HFFc6 (cell line): ENCODE results near the gene KIF17. TPM values are rescaled to one million over a fixed set of nuclear protein-coding genes. Genes with fewer than 3 reads are reported as not detected.

ENCODE experiments used
- DNase-seq: peaks from one replicate; pipeline ENCODE4 v3.0.0-alpha.2; 2018
- H3K27ac Mint-ChIP-seq: 2 replicates; pipeline ENCODE4 v1.8.0; 2020; ENCODE audit warnings: mild to moderate bottlenecking, mixed read lengths
- H3K27me3 Mint-ChIP-seq: 2 replicates; pipeline ENCODE4 v1.8.0; 2021; ENCODE audit warnings: mild to moderate bottlenecking, moderate library complexity, mixed read lengths; ENCODE audit not compliant: insufficient read depth
- H3K36me3 Mint-ChIP-seq: 2 replicates; pipeline ENCODE4 v1.8.0; 2021; ENCODE audit warnings: low read depth, mixed read lengths
- H3K4me1 Mint-ChIP-seq: 2 replicates; pipeline ENCODE4 v1.8.0; 2020; ENCODE audit warnings: low read depth, mixed read lengths
- H3K4me3 Mint-ChIP-seq: 2 replicates; pipeline ENCODE4 v1.8.0; 2020; ENCODE audit warnings: mild to moderate bottlenecking, moderate library complexity, mixed read lengths
- H3K9me3 Mint-ChIP-seq: 2 replicates; pipeline ENCODE4 v1.8.0; 2020; ENCODE audit warnings: mild to moderate bottlenecking, mixed read lengths
- CTCF ChIP-seq: fragments of 200-600 bp; sonication (generic); IDR thresholded peaks from 2 replicates; pipeline ENCODE4 v1.5.0; 2021; ENCODE audit warnings: antibody characterized with exemption, mild to moderate bottlenecking
- total RNA-seq, 6 experiments: library from RNA; stranded (reverse); fragmentation: NEBNext Ultra II Directional; extraction: Animal tissue kit (Norgen Biotek cat#: 25700); gene quantifications; 2 replicates in 1 of 6; 3 replicates in 5 of 6; pipeline ENCODE4 v1.2.3, GENCODE V29; 2021

Gene KIF17
- total RNA-seq, 6 experiments from 2014 or later = 5.8 to 8.1 (median 7.4) TPM

- H3K27ac Mint-ChIP-seq = no peak overlapping the region
- no peak for TF ChIP-seq CTCF
- no peak overlapping the region for H3K4me3 Mint-ChIP-seq
- peaks cover 35% of the 10 kb centered on the region for H3K4me1 Mint-ChIP-seq
- no peaks in the 10 kb centered on the region for H3K9me3 Mint-ChIP-seq
- peaks cover 11% of the 10 kb centered on the region; the same call in 1 of the 2 replicates for H3K36me3 Mint-ChIP-seq
- peaks cover 5% of the 10 kb centered on the region; the same call in 1 of the 2 replicates for H3K27me3 Mint-ChIP-seq
- no peak for DNase-seq
These were observed 16.4 kb downstream of the KIF17 start for GRCh38 chr1:20701446-20701845.

- DNase-seq = no peak
- TF ChIP-seq CTCF = no peak
- Mint-ChIP-seq H3K9me3 (no peaks in the 10 kb centered on the region), H3K4me3 (no peak overlapping the region), H3K27me3 (peaks cover 5% of the 10 kb centered on the region), H3K36me3 (peaks cover 11% of the 10 kb centered on the region; the same call in 1 of the 2 replicates), H3K27ac (no peak overlapping the region), H3K4me1 (peaks cover 42% of the 10 kb centered on the region)
These were observed 17.1 kb downstream of the KIF17 start for GRCh38 chr1:20700636-20701215.

GRCh38 chr1:20699558-20699957 is 18.2 kb downstream of the KIF17 start:
- Mint-ChIP-seq H3K27ac (no peak overlapping the region), H3K4me1 (peaks cover 44% of the 10 kb centered on the region), H3K27me3 (peaks cover 5% of the 10 kb centered on the region), H3K36me3 (peaks cover 11% of the 10 kb centered on the region; the same call in 1 of the 2 replicates), H3K9me3 (no peaks in the 10 kb centered on the region), H3K4me3 (no peak overlapping the region)
- no peak for DNase-seq
- no peak for TF ChIP-seq CTCF

GRCh38 chr1:20698195-20698910 is 19.5 kb downstream of the KIF17 start:
- Mint-ChIP-seq H3K9me3 (no peaks in the 10 kb centered on the region), H3K4me1 (peaks cover 44% of the 10 kb centered on the region), H3K27ac (peak overlapping the region; percentile 98), H3K4me3 (peak overlapping the region; percentile 86), H3K27me3 (peaks cover 5% of the 10 kb centered on the region), H3K36me3 (peaks cover 11% of the 10 kb centered on the region; the same call in 1 of the 2 replicates)
- TF ChIP-seq CTCF = no peak
- peak; percentile 75 for DNase-seq

- peaks cover 5% of the 10 kb centered on the region for H3K27me3 Mint-ChIP-seq
- peak overlapping the region; percentile 91 for H3K4me3 Mint-ChIP-seq
- H3K27ac Mint-ChIP-seq = peak overlapping the region; percentile 98
- H3K9me3 Mint-ChIP-seq = no peaks in the 10 kb centered on the region
- peaks cover 6% of the 10 kb centered on the region; the same call in 1 of the 2 replicates for H3K36me3 Mint-ChIP-seq
- TF ChIP-seq CTCF = no peak
- DNase-seq = no peak
- H3K4me1 Mint-ChIP-seq = peaks cover 44% of the 10 kb centered on the region
These were observed 20.2 kb downstream of the KIF17 start for GRCh38 chr1:20697563-20697962.
